Limb (tissue), 2 donors: ENCODE results near the gene C1D.

Experiments
- DNase-seq, 2 donors: peaks; one replicate each; pipeline ENCODE4 v3.0.0-alpha.2; 2016; ENCODE audit errors: extremely low spot score in 2 of 2

The C1D gene

GRCh38 chr2:68059784-68060525 is 2.8 kb downstream of the C1D start:
- DNase-seq, result no peak

- DNase-seq, result no peak
Measured at GRCh38 chr2:68057658-68058396, 5.0 kb downstream of the C1D start.

GRCh38 chr2:68052717-68053422 is 9.9 kb downstream of the C1D start:
- DNase-seq, result no peak

GRCh38 chr2:68050353-68050752 is 12.5 kb downstream of the C1D start:
- DNase-seq, result no peak

- no peak for DNase-seq
Measured at GRCh38 chr2:68046642-68047240, 16.1 kb downstream of the C1D start.

- no peak for DNase-seq
Measured at GRCh38 chr2:68046224-68046623, 16.6 kb downstream of the C1D start.

GRCh38 chr2:68045342-68045741 is 17.5 kb downstream of the C1D start:
- DNase-seq, result no peak

GRCh38 chr2:68044099-68044498 is 18.7 kb downstream of the C1D start:
- DNase-seq, result no peak

GRCh38 chr2:68043695-68044094 is 19.1 kb downstream of the C1D start:
- DNase-seq, result no peak

GRCh38 chr2:68043032-68043431 is 19.8 kb downstream of the C1D start:
- no peak for DNase-seq

GRCh38 chr2:68041704-68042245 is 21.0 kb downstream of the C1D start:
- DNase-seq, result no peak

GRCh38 chr2:68040078-68040477 is 22.7 kb downstream of the C1D start:
- no peak for DNase-seq

GRCh38 chr2:68039317-68039716 is 23.5 kb downstream of the C1D start:
- no peak for DNase-seq

GRCh38 chr2:68032702-68033101 is 30.1 kb downstream of the C1D start:
- no peak for DNase-seq

- peak in 1 of 2 donors; percentile 74 for DNase-seq
Measured at GRCh38 chr2:68031542-68032160, 31.2 kb downstream of the C1D start.

GRCh38 chr2:68031043-68031442 is 31.8 kb downstream of the C1D start:
- DNase-seq, result peak in 1 of 2 donors; percentile 7

- DNase-seq, result no peak
Measured at GRCh38 chr2:68030529-68030928, 32.3 kb downstream of the C1D start.

GRCh38 chr2:68027959-68028358 is 34.8 kb downstream of the C1D start:
- no peak for DNase-seq

- no peak for DNase-seq
Measured at GRCh38 chr2:68024450-68024849, 38.4 kb downstream of the C1D start.

GRCh38 chr2:68023904-68024303 is 38.9 kb downstream of the C1D start:
- DNase-seq, result no peak

- DNase-seq, result no peak
Measured at GRCh38 chr2:68018727-68019126, 44.1 kb downstream of the C1D start.
